ENCODE measurements around the gene LPP.

Gene LPP

DNA sequence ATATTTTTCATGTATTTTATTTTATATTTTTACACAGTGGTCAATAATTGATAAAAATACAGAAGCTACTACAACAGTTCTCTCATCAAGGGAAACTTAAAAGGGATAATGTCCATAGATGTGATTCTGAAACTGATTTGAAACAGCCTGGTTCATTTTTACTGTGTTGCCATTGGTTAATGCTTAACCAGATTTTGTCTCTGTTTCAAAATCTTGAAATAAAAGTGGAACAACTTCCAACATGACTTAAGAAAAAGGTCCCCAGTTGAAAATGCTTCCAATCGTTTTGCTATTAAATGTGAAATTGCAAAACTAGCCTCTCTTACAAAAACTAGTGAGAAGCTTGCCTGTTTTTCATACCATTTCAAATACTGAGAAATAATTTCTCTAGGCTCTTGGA, 240.7 kb downstream of the LPP start:
- Mint-ChIP-seq H3K27me3 (no peaks in the 10 kb centered on the region), H3K9me3 (ENCODE audit: low read depth) (no peaks in the 10 kb centered on the region), H3K4me1 (ENCODE audit: low read depth) (peaks cover 34% of the 10 kb centered on the region), H3K27ac (no peak overlapping the region), H3K36me3 (peaks cover 7% of the 10 kb centered on the region), H3K4me3 (no peak overlapping the region)

DNA sequence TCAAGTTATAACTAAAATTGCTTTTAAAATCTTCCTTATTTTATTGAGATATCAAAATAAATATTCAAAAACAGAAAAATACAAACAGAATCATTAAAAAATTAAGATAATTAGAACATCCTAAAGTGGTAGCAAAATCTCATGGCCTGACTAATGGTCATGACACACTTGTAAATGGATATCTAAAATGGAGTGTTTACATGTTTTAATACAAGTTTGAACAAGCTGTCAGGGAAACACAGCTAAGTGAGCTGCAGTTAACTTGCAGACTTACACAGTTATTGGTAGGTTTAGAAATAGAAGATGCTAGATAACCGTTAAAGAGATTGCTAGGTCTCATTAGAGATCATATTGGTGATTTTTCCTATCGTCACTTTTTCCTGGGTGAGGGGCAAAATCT, 242.3 kb downstream of the LPP start:
- H3K9me3 Mint-ChIP-seq (ENCODE audit: low read depth), result no peaks in the 10 kb centered on the region
- peaks cover 38% of the 10 kb centered on the region for H3K4me1 Mint-ChIP-seq (ENCODE audit: low read depth)
- no peak overlapping the region for H3K27ac Mint-ChIP-seq
- no peak overlapping the region for H3K4me3 Mint-ChIP-seq
- H3K36me3 Mint-ChIP-seq, result peaks cover 5% of the 10 kb centered on the region
- no peaks in the 10 kb centered on the region for H3K27me3 Mint-ChIP-seq

DNA sequence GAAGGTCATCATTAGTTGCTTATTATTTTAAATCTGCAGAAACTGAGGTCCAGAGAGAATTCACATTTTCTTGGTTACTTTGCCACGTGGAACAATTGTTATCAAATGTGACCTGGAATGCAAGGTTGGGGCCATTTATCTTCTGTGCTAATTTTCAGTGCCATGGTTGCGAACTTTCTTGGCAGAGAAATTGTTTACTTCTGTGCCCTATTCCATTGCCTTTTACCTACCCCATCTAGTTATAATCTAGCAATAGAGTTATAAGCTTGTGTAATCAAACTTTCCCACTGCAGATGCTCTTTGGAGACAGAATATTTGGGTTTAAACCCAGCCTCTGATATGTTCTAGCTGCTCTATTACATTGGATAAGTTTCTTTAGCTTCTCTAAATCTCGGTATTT, 242.9 kb downstream of the LPP start:
- peaks cover 7% of the 10 kb centered on the region for H3K36me3 Mint-ChIP-seq
- H3K27ac Mint-ChIP-seq, result peak overlapping the region; percentile 75
- H3K4me3 Mint-ChIP-seq, result peak overlapping the region; percentile 64
- peaks cover 37% of the 10 kb centered on the region for H3K4me1 Mint-ChIP-seq (ENCODE audit: low read depth)
- no peaks in the 10 kb centered on the region for H3K9me3 Mint-ChIP-seq (ENCODE audit: low read depth)
- H3K27me3 Mint-ChIP-seq, result no peaks in the 10 kb centered on the region

DNA sequence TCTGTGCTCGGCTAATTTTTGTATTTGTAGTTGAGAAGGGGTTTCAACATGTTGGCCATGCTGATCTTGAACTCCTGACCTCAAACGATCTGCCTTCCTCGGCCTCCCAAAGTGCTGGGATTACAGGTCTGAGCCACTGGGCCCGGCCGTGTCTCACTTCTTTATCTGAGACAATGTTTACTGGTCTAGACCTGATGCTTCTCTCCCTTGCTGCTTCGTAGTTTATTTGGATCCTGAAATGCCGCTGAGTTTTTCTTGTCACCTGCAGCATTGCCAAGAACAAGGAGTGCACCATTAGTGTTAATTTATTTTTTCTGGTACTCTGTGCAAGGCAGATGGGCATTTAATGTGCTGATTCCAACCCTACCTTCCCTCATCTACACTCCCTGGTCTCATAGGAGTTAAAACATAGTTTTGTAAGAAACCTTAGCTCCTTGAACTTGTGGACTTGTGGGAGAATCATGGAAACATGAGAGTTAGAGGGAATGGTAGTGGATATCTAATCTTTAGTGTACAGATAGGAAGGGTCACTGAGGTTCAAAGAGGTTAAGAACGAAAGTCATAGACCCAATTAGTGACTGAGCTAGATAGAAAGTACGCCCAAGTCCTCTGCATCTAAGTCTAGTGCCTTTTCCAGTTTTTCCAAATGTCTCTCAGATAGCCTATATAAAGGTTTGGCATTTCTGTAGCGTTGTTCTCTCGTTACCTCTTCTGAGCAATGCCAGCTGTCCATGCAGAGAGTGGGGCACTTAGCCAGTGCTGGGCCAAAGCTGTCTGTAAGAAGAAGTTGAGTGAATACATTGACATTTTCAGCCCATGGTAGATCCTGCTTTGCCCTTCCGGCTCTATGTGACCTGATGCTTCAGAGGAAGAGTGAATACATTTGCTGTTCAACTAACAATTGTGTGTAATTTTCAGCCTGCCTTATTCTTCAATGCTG, 244.1 kb downstream of the LPP start:
- no peaks in the 10 kb centered on the region for H3K9me3 Mint-ChIP-seq (ENCODE audit: low read depth)
- peaks cover 7% of the 10 kb centered on the region for H3K36me3 Mint-ChIP-seq
- H3K27ac Mint-ChIP-seq, result no peak overlapping the region
- peaks cover 41% of the 10 kb centered on the region for H3K4me1 Mint-ChIP-seq (ENCODE audit: low read depth)
- H3K27me3 Mint-ChIP-seq, result no peaks in the 10 kb centered on the region
- no peak overlapping the region for H3K4me3 Mint-ChIP-seq

DNA sequence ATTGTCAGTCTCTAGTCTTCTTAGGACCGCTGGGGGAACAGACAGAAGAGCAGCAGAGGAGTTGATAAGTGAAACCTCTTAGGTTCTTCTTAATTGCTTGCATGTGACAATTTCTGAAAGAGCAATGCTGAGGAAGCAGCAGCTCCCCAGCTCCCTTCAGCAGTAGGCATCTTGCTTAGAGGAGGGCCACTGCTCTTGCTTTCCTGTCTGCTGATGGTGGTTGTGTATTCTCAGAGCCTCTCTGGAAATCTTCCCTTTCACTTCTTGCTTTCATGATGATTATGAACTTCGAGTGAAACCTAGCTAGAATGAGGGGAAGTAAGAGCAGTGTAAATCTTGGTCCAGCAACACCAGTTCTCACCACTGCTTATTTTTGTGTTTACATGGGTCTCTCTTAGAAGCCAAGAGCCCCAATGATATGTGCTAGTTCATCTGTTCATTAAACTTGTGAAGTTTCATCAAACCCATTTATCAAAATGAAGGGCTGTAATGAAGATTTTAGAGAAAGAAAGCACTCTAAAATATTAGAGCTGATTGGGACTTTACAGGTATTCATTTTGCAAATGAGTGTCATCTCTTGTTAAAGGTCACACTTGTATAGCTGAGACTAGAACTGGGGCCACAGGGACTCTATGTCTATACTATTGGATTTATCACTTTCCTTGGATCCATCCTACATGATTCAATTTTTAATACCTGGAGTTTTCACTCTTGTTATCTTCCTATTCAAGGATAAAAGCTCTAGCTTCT, 246.7 kb downstream of the LPP start:
- Mint-ChIP-seq H3K9me3 (ENCODE audit: low read depth) (no peaks in the 10 kb centered on the region), H3K36me3 (peaks cover 10% of the 10 kb centered on the region), H3K27me3 (no peaks in the 10 kb centered on the region), H3K27ac (peak overlapping the region; percentile 77), H3K4me3 (no peak overlapping the region), H3K4me1 (ENCODE audit: low read depth) (peaks cover 51% of the 10 kb centered on the region)

DNA sequence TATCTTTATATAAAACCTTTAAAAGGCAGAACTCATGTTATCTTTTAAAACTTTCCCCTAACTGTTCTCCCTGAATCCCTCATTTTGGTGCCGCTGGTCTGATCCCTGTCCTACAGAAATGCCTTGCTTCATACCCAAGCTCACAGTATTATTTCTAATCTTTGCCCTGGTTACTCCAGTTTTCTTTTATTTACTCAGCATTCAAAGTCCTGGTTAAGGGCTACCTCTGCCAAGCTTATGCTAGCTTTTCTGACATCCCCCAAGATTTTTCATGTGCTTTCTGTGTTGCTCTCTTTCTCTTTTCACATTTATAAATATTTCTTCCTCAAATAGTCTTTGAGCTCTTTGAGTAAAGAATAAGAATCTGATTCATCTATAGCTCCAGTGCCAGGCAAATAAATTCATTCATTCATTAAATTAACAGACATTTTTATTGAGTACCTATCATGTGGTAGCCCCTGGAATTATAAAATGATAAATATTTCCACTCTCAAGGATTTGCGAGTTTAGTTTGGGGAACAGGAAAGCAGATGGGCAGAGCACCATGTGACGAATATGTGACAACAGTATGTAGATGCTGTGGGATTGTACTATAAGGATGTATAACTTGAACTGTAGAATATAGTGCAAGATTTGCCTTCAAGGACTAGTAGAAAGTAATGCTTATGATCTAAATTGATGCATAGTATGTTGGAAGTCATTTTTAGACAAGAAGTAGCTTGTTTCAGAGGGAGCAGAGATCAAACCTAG, 247.5 kb downstream of the LPP start:
- Mint-ChIP-seq H3K4me1 (ENCODE audit: low read depth) (peaks cover 51% of the 10 kb centered on the region), H3K27ac (peak overlapping the region; percentile 13), H3K36me3 (peaks cover 14% of the 10 kb centered on the region), H3K9me3 (ENCODE audit: low read depth) (no peaks in the 10 kb centered on the region), H3K27me3 (no peaks in the 10 kb centered on the region), H3K4me3 (no peak overlapping the region)

DNA sequence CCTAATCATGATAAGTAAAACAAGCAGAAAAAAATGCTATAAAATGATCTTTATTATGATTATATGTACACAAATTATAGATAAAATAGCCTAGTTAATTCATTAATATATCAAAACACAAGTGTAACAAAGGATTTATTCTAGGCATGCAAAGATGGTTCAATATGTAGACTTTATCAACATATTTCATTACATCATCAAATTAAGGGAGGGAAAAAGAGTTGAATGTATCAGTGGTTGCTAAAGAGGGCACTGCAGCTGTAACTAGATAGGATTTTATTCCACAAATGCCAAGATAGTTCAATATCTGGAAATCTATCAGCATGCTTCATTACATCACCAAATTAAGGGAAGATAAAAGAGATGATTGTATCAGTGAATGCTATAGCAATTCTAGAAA, 248.3 kb downstream of the LPP start:
- Mint-ChIP-seq H3K4me3 (no peak overlapping the region), H3K27me3 (no peaks in the 10 kb centered on the region), H3K9me3 (ENCODE audit: low read depth) (no peaks in the 10 kb centered on the region), H3K4me1 (ENCODE audit: low read depth) (peaks cover 44% of the 10 kb centered on the region), H3K27ac (no peak overlapping the region), H3K36me3 (peaks cover 19% of the 10 kb centered on the region)

DNA sequence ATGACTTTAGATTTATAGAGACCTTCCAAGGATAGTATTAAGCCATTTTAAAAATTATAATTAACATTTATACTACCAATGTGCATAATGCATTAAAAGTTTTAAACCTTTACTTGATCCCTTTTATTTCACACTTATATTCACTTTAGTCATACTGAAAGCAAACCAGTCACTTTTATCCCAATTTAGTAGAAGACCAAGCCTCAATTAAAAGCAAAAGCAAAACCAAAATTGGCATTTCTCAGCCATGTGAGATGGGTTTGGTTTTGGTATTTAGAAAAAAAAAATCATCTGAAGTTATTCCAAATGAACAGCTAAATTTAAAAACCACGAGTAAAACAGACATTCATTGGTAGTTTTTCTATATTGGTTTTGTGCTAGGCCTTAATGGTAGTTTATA, 249.4 kb downstream of the LPP start:
- H3K4me3 Mint-ChIP-seq, result no peak overlapping the region
- peak overlapping the region; percentile 66 for H3K27ac Mint-ChIP-seq
- H3K36me3 Mint-ChIP-seq, result peaks cover 24% of the 10 kb centered on the region
- H3K27me3 Mint-ChIP-seq, result no peaks in the 10 kb centered on the region
- H3K9me3 Mint-ChIP-seq (ENCODE audit: low read depth), result no peaks in the 10 kb centered on the region
- peaks cover 39% of the 10 kb centered on the region for H3K4me1 Mint-ChIP-seq (ENCODE audit: low read depth)

DNA sequence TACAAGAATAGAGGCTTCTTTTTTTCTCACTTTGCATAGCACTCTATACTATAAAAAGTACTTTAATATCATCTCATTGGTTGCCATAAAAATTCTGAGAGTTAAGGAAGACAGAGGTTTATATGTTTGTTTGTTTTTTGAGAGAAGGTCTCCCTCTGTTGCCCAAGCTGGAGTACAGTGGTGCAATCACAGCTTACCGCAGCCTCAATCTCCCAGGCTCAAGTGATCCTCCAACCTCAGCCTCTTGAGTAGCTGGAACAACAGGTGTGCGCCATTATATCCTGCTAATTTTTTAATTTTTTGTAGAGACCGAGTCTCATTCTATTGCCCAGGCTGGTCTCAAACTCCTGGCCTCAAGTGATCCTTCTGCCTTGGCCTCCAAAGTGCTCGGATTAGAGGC, 250.2 kb downstream of the LPP start:
- no peak overlapping the region for H3K4me3 Mint-ChIP-seq
- H3K27ac Mint-ChIP-seq, result no peak overlapping the region
- H3K9me3 Mint-ChIP-seq (ENCODE audit: low read depth), result no peaks in the 10 kb centered on the region
- peaks cover 20% of the 10 kb centered on the region for H3K36me3 Mint-ChIP-seq
- H3K27me3 Mint-ChIP-seq, result no peaks in the 10 kb centered on the region
- H3K4me1 Mint-ChIP-seq (ENCODE audit: low read depth), result peaks cover 33% of the 10 kb centered on the region

DNA sequence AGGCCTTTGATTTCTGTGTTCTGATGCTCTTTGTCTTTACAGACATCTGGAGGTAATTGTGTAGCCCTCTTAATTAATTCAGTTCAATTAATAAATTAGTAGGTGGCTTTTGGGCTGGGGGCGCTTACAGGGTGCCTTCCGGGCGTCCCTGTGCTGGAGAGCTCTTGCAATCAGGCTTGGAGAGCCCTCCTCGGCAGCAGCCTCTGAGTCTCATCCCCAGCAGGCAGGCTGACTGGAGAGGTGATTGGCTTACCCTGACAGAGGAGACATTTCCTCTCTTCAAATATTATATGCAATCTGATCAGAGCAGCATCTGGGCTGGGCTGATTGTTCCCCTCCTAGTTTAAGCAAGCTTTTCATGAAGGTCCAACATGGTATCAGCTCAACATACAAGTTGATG, 250.7 kb downstream of the LPP start:
- Mint-ChIP-seq H3K27me3 (no peaks in the 10 kb centered on the region), H3K9me3 (ENCODE audit: low read depth) (no peaks in the 10 kb centered on the region), H3K4me3 (no peak overlapping the region), H3K4me1 (ENCODE audit: low read depth) (peaks cover 30% of the 10 kb centered on the region), H3K27ac (no peak overlapping the region), H3K36me3 (peaks cover 20% of the 10 kb centered on the region)

DNA sequence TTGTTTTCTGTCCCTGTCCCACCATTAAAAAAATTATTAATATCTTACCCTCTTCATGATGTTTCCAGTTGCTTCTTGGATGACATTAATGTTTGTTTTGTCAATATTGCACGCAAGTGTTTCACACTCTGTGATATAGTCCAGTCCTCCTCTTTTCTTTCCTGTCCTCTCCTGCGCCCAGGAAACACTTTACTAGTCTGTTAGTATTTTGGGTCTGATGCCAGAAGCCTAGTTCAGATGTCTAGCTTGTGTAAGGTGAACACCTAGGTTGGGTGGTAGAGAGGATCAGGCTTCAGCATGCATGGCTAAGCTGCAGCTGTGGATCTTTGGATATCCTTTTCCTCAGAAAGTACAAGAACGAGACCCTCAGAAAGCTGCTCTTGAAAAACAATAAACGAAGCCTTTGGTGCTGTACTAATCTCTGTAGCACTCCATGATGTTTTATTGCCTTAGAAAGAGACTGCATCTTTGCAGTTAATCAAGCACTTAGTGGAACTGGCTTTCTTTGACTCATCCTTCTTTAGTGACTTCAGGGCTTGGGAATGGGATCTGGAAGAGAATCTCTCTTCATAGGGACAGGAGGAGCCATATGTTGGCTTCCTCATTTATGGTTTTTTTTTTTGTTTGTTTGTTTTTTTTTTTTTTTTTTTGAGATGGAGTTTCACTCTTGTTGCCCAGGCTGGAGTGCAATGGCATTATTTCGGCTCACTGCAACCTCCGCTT, 253.4 kb downstream of the LPP start:
- H3K27ac Mint-ChIP-seq, result no peak overlapping the region
- H3K4me1 Mint-ChIP-seq (ENCODE audit: low read depth), result peaks cover 15% of the 10 kb centered on the region
- H3K4me3 Mint-ChIP-seq, result no peak overlapping the region
- H3K9me3 Mint-ChIP-seq (ENCODE audit: low read depth), result no peaks in the 10 kb centered on the region
- no peaks in the 10 kb centered on the region for H3K27me3 Mint-ChIP-seq
- H3K36me3 Mint-ChIP-seq, result peaks cover 30% of the 10 kb centered on the region

DNA sequence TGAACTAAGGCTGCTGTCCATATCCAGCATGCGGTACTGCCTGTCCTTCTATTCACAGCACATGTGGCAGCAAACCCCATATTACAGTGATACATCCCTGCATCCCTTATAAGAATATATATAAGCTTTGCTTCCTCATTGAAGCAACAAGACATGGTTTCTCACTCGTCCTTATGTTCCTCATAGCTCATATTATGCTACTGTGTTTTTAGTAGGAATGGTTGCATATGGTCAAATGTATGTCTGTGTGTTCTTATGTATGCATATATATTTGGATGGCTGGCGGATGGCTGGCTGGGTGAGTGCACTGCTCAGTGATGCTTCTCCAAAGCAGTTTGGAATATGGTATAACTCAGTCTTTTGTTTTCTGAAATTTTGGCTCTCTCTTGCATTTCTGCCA, 254.9 kb downstream of the LPP start:
- H3K4me3 Mint-ChIP-seq, result no peak overlapping the region
- peaks cover 1% of the 10 kb centered on the region for H3K4me1 Mint-ChIP-seq (ENCODE audit: low read depth)
- no peaks in the 10 kb centered on the region for H3K27me3 Mint-ChIP-seq
- peaks cover 34% of the 10 kb centered on the region for H3K36me3 Mint-ChIP-seq
- H3K27ac Mint-ChIP-seq, result no peak overlapping the region
- no peaks in the 10 kb centered on the region for H3K9me3 Mint-ChIP-seq (ENCODE audit: low read depth)

DNA sequence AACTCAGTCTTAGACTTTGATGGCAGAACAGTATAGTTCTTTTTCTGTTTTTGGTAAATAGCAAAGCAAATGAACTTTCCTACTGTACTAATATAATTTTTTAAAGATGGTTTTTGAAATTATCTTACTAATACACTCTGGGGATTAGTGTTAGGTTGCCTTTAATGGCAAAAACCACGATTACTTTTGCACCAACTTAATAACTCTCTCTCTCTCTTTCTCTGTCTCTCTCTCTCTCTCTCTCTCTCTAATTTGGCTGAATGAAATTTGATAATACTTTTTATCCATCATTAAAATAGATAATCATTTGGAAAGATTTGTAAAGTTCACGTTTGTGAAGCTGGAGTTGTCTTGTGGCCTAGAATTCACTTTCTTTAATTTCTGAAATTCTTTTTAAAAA, 257.8 kb downstream of the LPP start:
- no peak overlapping the region for H3K27ac Mint-ChIP-seq
- no peaks in the 10 kb centered on the region for H3K4me1 Mint-ChIP-seq (ENCODE audit: low read depth)
- H3K36me3 Mint-ChIP-seq, result peaks cover 27% of the 10 kb centered on the region

DNA sequence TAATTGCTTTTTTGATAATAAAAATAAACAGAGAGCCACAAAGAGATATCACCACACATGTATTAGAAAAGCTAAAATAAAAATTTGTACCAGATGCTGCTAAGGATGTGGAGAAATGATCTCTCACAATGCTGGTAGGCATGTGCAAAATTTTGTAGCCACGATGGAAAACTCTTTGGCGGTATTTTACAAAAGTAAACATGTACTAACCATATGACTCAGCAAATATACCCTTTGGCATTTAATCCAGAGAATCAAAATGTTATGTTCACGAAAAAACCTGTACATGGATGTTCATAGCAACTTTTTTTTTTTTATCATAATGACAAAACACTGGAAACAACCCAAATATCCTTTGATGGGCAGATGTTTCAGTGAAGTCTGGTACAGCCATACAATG, 261.2 kb downstream of the LPP start:
- Mint-ChIP-seq H3K36me3 (peaks cover 15% of the 10 kb centered on the region), H3K4me3 (no peak overlapping the region), H3K4me1 (ENCODE audit: low read depth) (peaks cover 13% of the 10 kb centered on the region), H3K27ac (no peak overlapping the region), H3K9me3 (ENCODE audit: low read depth) (peaks cover 3% of the 10 kb centered on the region), H3K27me3 (no peaks in the 10 kb centered on the region)

More for the DNA sequence above, 257.8 kb downstream of the LPP start:
- Mint-ChIP-seq H3K9me3 (ENCODE audit: low read depth) (no peaks in the 10 kb centered on the region), H3K4me3 (no peak overlapping the region), H3K27me3 (no peaks in the 10 kb centered on the region)
